ENCODE results near the gene RWDD3. TPM values are rescaled to one million over a fixed set of nuclear protein-coding genes. Genes with fewer than 3 reads are reported as not detected.

RWDD3 gene
- total and polyA plus RNA-seq, 2 of the 13 experiments (the other 11 are each of a cell fraction or from before 2014, with no cell fraction given): 18.3 to 21.2 TPM

DNA sequence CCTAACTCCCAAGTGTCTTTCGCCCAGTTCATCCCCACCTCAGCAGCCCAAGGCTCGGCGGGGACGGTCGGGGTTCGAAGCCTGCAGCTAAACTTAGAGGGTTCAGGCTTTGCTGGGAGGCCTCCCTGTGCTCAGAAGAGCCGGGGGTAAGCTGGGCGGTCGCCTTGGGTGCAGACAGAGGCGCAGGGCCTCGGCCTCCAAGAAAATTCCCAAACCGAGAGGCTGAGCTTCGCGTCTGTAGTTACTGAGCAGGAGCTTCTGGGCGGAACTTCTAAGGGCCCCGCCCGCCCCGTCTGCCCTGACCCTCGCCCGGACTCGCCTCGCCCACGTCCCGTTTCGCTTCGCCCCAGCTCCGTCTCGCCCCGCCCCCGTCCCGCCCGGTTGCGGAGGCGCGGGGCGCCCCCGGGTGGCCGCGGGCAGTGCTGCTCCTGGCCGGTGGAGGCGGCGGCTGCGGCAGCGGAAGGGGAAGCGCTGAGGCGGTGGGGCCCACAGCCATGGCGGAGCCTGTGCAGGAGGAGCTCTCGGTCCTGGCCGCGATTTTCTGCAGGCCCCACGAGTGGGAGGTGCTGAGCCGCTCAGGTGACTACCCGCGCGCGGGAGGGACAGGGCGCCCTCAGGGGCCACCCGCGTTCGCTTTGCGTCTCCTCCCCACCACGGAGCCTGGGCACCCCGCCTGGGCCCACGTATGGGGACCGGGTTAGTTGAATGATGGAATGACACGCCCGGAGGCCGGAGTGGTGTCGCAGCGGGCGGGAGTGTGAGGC is at the start of gene RWDD3 (continued):
- TF ChIP-seq SP140L (CRISPR knock-in tag; IDR thresholded peaks at IDR 0.05; ENCODE audit: borderline replicate concordance): no peak
- TF ChIP-seq, protein P1, sequence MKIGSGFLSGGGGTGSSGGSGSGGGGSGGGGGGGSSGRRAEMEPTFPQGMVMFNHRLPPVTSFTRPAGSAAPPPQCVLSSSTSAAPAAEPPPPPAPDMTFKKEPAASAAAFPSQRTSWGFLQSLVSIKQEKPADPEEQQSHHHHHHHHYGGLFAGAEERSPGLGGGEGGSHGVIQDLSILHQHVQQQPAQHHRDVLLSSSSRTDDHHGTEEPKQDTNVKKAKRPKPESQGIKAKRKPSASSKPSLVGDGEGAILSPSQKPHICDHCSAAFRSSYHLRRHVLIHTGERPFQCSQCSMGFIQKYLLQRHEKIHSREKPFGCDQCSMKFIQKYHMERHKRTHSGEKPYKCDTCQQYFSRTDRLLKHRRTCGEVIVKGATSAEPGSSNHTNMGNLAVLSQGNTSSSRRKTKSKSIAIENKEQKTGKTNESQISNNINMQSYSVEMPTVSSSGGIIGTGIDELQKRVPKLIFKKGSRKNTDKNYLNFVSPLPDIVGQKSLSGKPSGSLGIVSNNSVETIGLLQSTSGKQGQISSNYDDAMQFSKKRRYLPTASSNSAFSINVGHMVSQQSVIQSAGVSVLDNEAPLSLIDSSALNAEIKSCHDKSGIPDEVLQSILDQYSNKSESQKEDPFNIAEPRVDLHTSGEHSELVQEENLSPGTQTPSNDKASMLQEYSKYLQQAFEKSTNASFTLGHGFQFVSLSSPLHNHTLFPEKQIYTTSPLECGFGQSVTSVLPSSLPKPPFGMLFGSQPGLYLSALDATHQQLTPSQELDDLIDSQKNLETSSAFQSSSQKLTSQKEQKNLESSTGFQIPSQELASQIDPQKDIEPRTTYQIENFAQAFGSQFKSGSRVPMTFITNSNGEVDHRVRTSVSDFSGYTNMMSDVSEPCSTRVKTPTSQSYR (CRISPR knock-in tag; IDR thresholded peaks at IDR 0.05; ENCODE audit: borderline replicate concordance): peak; percentile 58; the same call in 1 of the 2 replicates
- TF ChIP-seq ASH2L (IDR thresholded peaks at IDR 0.05; ENCODE audit: insufficient read length, low read depth, low read length): peak; percentile 48
- no peak for TF ChIP-seq FOXP1 (IDR thresholded peaks at IDR 0.05)
- TF ChIP-seq FOXP1 (CRISPR knock-in tag; IDR thresholded peaks at IDR 0.05): no peak
- TF ChIP-seq ZNF292 (CRISPR knock-in tag; IDR thresholded peaks at IDR 0.05; ENCODE audit: borderline replicate concordance, low read depth): no peak
- no peak for TF ChIP-seq MTF2 (CRISPR knock-in tag; IDR thresholded peaks at IDR 0.05; ENCODE audit: borderline replicate concordance)
- TF ChIP-seq, protein P2, sequence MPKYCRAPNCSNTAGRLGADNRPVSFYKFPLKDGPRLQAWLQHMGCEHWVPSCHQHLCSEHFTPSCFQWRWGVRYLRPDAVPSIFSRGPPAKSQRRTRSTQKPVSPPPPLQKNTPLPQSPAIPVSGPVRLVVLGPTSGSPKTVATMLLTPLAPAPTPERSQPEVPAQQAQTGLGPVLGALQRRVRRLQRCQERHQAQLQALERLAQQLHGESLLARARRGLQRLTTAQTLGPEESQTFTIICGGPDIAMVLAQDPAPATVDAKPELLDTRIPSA (CRISPR knock-in tag; IDR thresholded peaks at IDR 0.05; ENCODE audit: borderline replicate concordance): no peak
- TF ChIP-seq GFI1 (CRISPR knock-in tag; IDR thresholded peaks at IDR 0.05; ENCODE audit: borderline replicate concordance): no peak; the same call in 1 of the 2 replicates
- TF ChIP-seq E2F5 (CRISPR knock-in tag; conservative IDR thresholded peaks at IDR 0.05): peak; percentile 70; the same call in 1 of the 2 replicates
- no peak for TF ChIP-seq ZNF10 (CRISPR knock-in tag; IDR thresholded peaks at IDR 0.05; ENCODE audit: borderline replicate concordance, low read depth)
- TF ChIP-seq LCORL (IDR thresholded peaks at IDR 0.05): no peak
- TF ChIP-seq LCORL (CRISPR knock-in tag; IDR thresholded peaks at IDR 0.05): no peak; the same call in 1 of the 2 replicates
- peak; percentile 95 for TF ChIP-seq SALL1 (CRISPR knock-in tag; IDR thresholded peaks at IDR 0.05)
- TF ChIP-seq MAF1 (CRISPR knock-in tag; IDR thresholded peaks at IDR 0.05; ENCODE audit: borderline replicate concordance): 0 out of 2 replicates have a peak, but pooled peaks have one; percentile 33
- peak; percentile 36; the same call in 1 of the 2 replicates for TF ChIP-seq DR1 (CRISPR knock-in tag; IDR thresholded peaks at IDR 0.05)
- no peak for TF ChIP-seq SYNCRIP (IDR thresholded peaks at IDR 0.05; ENCODE audit: insufficient read depth, low read depth, low read length)
- TF ChIP-seq MTERF4 (CRISPR knock-in tag; IDR thresholded peaks at IDR 0.05): no peak
- no peak for TF ChIP-seq CCAR2 (optimal IDR thresholded peaks at IDR 0.05; ENCODE audit: low read depth, low read length)
- no peak for TF ChIP-seq NAIF1 (CRISPR knock-in tag; IDR thresholded peaks at IDR 0.05; ENCODE audit: borderline replicate concordance)
- TF ChIP-seq ZMAT3 (CRISPR knock-in tag; conservative IDR thresholded peaks at IDR 0.05): peak; percentile 54; the same call in 1 of the 2 replicates
- 0 out of 2 replicates have a peak, but pooled peaks have one; percentile 67 for TF ChIP-seq ZZZ3 (CRISPR knock-in tag; IDR thresholded peaks at IDR 0.05; ENCODE audit: borderline replicate concordance)
- peak; percentile 33; the same call in 1 of the 2 replicates for TF ChIP-seq ZNF558 (CRISPR knock-in tag; IDR thresholded peaks at IDR 0.05; ENCODE audit: borderline replicate concordance)

All from HepG2 (cell line).